GM04504 (cell line): ENCODE results near the gene SLC25A29.
"Not testable (repeated sequence)": the region's sequence is repeated elsewhere in the genome, so short reads cannot be mapped to it uniquely, and the experiment has no call there.

Experiments
- DNase-seq: peaks from one replicate; pipeline ENCODE4 v3.0.0-alpha.2; 2012; ENCODE audit warnings: low read depth

The SLC25A29 gene

DNA sequence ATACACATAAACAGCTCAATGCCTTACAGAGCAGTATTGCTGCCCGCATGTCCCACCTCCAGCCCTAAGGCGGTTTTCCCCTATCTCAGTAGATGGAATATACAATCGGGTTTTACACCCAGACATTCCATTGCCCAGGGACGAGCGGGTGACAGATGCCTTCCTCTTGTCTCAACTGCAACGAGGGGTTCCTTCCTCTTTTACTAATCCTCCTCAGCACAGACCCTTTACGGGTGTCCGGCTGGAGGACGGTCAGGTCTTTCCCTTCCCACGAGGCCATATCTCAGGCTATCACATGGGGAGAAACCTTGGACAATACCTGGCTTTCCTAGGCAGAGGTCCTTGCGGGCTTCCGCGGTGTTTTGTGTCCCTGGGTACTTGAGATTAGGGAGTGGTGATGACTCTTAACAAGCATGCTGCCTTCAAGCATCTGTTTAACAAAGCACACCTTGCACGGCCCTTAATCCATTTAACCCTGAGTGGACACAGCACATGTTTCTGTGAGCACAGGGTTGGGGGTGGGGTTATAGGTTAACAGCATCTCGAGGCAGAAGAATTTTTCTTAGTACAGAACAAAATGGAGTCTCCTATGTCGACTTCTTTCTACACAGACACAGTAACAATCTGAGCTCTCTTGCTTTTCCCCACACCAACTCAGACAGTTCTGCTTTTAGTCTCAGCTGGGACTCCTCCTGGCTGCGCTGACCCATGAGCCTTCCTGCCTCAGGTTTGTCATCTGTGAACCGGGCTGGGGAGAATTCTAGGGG is 6.0 kb upstream of the SLC25A29 start:
- not testable (repeated sequence) for DNase-seq

DNA sequence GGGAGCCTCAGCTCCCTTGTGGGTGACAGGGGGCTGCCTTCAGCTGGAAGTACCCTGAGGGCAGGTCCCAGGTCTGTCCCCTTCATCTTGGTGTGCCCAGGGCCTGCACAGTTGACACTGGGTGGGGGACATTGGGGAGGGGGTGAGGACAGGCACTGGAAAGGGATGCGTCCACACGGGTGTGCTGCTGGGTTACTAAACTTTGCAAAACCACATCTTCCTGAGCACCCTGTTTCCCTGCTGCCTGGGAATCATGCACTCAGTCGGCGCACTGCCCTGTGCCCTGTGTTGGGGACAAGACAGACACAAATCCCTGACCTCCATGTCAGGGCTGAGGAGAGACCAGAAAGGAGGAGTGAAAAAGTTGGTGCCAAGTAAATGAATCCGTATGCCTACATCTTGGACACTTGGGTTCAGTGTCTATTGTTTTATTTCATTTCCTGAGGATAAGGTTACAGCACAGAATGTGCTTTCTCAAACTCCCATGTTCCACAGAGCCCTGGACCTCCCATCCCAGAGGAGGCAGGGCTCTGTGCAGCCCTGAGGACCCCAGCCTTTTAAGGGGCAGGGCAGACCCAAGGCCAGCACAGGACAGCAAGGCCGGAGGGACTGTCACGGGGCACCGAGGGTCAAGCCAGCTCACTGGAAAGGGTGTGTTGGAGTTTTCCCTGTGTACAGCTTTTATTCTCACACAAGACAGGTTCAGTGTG is 2.9 kb upstream of the SLC25A29 start:
- no peak for DNase-seq

DNA sequence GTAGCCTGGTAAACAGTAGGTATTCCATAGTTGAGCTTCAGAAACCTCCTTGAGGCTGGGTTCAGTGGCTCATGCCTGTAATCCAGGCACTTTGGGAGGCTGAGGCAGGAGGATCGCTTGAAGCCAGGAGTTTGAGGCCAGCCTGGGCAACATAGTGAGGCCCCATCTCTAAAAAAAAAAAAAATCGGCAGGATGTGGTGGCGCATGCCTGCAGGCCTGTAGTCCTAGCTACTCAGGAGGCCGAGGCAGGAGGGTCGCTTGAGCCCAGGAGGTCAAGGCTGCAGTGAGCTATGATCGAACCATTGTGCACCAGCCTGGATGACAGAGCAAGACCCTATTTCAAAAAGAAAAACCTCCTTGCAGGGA is 2.2 kb upstream of the SLC25A29 start:
- DNase-seq = not testable (repeated sequence)

DNA sequence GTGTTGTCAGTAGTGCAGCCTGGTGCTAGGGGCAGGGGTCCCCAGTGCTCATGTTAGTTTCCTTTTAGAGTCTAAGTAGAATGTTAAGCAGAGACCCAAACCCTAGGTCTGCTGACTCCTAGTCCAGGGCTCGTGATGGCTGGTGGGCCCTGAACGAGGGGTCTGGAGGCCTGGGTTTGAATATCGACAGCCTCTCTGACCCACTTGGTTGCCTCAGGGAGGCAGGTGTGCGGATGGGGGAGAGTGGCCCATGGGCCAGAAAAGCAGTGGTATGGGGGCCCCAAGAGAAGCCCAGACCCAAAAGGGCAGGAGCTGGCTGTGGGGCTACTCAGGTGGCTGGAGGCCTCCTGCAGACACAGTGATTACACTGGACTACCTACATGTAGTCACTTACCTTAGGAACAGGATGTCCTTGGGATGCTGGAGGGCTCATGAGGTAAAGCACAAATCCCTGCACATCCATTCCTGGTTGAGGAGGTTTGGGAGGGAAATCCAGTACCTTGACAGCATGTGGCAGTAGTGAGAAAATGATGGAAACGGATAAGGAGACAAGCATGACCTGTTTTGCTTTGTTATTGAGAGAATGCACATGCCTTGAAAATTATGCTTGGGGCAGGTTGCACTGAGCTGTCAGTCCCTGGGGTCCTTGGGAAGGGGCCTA is 1.7 kb upstream of the SLC25A29 start:
- no peak for DNase-seq

DNA sequence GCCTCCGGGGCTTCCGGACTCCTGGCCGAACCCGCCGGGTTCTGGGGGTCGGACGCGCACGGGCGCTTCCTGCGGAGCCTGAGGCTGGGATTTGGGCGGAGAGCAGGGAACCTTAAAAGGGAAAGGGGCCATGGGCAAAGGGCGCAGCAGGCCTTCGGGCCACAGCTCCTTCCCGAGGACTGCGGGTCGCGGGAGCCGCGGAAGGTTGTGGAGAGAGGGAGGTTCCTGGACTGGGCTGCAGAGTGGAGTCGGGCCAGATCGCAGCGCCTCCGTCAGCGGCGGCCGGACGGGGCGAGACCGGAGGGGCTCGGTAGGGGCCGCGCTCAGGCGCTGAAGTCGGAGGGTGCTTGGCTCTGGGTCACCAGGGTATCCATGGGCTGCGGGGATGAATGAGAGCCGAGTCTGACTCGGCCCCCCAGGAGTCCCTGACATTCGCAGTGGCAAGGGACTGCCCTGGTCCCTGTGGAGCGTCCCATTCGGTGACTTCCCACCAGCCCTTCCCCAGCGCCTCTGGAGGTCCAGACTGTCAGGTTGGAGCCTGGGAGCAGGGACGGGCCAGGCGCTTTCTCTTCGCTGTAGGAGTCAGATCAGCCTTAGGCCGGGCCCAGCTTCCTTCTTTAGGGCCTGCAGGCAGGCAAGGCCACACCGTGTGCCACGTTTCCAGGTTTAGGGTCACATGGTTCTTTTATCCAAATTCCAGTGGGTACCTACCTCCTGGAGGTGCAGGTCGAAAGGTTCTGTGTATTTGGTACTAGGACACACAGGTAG is 938 bp upstream of the SLC25A29 start:
- no peak for DNase-seq

DNA sequence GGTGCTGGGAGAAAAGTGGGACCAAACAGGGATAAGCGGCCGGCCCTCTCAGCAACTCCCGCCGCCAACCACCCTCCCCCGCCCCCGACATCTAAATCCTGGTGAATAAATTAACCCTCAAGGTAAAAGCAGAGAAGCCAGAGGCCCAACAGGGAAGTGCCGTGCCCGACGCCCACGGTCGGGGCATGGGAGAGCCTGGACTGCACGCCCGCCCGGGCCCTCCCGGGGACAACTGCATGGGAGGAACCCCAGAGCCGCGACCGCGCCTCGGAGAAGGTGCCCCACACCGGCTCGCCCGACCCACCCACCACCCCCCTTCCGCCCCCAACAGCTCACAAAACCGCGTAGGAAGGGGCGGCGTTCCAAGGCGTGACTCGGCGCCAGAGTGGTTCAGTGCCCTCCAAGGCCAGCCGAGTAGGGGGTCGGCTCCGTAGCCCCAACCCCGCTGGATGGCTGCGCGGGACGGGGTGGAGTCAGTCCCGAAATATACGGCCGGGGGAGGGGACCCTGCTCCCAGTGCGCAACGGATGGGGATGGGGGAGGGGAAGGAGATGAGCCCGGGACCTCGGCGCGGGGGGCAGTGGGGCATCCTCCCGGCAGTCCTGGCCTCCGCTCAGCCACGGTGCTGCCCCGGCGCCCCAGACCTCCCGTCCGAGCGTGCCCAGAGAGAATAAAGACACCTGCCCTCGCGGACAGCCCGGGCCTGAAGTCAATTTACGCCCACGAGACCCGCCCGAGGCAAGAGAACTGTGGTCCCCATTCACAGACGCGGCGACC is 732 bp downstream of the SLC25A29 start:
- DNase-seq = no peak

DNA sequence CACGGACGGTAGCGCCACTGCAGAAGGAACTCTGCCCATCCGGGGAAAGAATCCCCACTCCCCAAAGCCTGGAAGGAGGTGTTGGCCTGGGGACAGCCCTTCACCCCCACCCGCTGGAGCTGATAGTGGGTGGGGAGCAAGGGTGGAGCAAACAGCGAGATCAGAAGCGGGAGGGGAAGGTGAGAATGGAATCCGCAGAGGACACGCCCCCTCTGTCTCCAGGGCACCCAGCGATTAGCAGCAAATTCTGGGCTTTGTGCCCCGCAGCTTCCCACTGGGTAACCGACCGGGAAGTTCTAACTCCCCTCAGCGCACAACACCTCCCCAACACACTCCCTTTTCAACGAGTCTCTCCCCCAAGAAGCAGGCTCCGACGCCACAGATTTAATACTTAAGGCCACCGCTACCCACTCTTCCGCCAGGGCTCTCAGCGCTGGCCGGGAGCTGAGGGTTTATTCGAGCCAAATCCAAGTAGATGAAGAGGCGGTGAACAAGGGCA is 1.4 kb downstream of the SLC25A29 start:
- DNase-seq = no peak

DNA sequence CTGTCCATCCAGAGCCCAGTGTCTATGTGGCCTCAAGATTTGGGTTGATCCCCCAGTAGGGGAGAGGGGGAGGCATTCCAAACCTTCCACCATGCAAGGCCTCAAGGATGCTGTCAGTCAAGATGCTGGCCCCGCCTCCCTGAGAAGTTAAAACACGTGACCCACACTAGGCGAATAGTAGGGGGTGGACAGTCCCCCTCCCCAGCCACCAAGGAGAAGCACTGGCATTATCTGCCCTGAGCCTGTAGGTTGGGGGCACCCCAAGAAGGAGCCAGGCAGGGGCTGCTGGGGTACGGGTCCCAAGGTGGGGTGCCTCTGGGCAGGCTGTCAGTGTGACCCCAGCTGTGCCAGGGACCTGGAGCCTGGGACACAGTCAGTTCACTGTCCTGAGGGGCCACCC is 2.3 kb downstream of the SLC25A29 start:
- DNase-seq = no peak

DNA sequence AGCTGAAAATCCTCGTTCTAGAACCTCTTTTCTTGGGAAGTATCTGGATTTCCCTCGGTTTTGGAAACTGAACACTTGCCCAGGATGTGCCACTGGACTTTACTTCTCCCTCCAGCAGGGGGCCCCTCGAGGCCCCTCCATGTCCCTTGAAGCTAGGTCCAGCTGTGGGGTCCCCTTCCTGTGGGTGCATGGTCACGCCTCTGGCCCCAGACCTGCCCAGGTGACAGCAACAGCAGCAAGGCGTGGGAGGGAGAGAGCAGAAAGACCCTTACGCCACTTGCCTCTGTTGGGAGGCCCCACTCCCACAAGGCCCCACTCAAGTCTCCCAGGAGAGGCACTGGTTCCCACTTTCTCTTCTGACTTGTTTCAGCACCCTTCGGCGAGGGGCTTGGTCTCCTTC is 3.1 kb downstream of the SLC25A29 start:
- no peak for DNase-seq

DNA sequence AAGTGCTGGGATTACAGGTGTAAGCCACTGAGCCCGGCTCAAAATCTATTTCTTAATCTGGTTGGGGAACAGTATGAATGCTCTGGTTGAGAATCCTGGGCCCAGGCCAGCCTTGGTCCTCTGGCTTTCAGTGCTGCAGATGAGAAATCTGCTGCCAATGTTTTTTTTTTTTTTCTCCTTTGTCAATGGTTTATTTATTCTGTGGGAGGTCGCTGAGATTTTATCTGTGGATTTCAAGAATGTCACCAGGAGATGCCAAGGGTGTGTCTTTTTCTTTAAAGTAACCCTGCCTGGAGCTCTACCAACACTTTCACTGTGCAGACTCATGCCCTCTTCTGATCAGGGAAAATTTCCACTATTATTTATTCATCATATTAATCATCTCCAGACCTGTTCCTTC is 3.6 kb downstream of the SLC25A29 start:
- no peak for DNase-seq

DNA sequence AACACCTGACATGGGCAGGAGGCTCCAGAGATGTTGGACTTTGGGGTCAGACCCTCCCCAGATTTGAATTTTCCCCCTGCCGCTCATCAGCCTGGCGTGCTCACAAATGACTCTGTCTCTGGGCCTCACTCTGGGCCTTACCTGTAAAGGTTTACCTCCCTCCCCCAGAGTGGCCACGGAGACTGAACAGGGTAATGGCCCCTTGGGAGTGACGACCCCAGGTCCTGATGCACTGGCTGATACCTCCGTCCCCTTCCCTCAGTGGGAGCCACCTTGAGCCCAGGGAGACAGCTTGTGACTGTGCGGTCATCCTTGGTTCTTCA is 7.0 kb downstream of the SLC25A29 start:
- no peak for DNase-seq

DNA sequence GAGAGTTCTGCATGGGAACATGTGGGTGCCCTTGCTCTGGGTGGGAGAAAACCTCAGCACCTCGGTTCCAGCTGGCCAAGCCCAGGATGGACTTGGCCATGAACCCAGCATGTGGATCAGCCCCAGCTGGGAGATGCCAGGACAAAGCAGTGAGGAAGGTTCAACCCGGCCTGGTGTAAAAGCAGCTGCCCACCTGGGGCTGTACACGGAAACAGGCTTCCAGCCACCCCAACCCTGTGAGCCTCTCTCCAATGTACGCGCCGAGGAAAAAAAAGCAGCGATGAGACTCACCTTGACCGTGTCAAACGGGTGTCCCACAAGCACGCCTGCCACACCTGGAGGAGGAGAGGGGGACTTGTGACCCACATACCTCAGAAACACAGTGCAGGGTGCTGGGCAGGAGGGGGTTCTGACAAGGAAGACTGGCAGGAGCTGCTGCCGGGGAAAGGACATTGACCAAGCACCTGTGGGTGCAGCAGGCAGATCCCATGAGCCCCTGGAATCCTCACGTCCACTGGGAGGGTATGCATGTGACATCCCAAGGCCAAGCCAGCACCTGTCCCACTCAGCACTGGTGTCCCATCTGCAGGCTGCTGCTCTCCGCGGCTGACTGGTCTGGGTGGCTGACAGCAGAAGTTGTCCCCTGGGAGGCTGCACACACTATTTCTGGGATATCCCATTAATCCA is 7.5 kb downstream of the SLC25A29 start:
- DNase-seq = no peak

DNA sequence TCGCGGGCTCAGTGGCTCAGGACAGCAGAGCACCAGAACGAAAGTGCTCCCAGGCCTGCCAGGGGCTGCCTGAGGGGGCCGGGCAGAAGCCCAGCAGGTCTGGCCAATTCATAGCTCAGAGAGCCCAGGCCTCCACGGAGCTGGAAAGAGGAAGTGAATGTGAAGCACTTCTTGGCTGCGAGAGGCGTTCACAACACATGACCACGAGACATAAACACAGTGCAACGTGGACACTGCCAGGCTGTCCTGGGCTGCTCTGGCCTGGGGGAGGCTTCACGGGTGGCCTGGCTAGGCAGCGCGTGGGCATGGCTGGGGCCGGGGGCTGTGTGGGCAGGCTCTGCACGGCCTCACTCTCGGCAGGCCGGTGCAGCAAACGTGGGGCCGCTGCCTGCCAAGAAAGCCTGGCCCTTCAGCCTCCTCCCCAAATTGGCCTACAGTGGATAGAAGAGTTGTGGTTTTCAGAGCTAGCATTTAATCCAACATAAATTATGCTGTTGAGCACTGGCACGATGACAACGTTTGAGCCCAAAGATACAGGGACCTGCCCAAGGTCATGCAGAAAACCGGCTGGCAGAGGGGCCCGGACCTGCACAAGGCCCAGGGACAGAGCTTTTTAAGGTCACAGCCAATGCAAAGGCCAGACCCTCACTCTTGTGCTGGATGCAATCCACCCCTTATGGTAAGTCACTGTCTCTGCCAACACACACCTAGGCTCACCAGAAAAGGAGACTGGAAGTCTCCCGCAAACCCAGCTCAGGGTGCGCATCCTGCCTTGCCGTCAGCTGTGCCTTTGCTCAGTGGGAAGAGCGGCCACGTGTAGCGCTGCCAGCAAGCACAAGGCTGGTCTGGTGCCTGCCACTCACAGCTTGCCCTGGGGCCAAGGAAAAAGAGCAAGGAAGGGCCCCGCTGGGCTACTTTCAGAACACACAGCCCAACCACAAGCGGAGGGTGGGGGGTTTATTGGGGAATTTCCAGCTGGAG is 8.6 kb downstream of the SLC25A29 start:
- peak; percentile 61 for DNase-seq

DNA sequence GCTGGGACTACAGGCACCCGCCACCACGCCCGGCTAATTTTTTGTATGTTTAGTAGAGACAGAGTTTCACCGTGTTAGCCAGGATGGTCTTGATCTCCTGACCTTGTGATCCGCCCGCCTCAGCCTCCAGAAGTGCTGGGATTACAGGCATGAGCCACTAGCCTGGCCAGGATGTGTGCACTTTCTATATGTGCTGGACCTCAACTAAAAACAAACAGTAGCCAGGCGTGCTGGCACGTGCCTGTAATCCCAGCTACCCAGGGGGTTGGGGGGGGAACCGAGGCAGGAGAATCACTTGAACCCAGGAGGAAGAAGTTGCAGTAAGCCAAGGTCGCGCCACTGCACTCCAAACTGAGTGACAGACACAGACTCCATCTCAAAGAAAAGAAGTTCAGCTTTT is 9.5 kb downstream of the SLC25A29 start:
- not testable (repeated sequence) for DNase-seq

DNA sequence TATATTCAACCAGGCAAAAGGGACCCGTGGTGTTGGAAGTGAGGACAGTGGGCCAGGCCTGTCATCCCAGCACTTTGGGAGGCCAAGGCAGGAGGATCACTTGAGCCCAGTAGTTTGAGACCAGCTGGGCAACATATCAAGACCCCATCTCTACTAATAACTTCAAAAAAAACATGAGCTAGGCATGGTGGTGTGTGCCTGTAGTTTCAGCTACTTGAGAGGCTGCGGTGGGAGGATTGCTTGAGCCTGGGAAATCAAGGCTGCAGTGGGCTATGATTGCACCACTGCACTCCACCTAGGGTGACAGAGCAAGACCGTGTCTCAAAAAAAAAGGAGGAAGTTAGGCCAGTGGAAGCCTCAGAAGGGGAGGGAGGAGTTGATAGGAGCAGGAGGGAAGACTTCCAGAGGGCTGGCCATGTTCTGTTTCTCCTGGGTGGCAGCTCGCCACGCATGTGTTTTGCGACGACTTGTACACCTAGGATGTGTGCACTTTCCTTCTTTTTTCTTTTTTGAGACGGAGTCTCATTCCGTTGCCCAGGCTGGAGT is 10.1 kb downstream of the SLC25A29 start:
- no peak for DNase-seq

DNA sequence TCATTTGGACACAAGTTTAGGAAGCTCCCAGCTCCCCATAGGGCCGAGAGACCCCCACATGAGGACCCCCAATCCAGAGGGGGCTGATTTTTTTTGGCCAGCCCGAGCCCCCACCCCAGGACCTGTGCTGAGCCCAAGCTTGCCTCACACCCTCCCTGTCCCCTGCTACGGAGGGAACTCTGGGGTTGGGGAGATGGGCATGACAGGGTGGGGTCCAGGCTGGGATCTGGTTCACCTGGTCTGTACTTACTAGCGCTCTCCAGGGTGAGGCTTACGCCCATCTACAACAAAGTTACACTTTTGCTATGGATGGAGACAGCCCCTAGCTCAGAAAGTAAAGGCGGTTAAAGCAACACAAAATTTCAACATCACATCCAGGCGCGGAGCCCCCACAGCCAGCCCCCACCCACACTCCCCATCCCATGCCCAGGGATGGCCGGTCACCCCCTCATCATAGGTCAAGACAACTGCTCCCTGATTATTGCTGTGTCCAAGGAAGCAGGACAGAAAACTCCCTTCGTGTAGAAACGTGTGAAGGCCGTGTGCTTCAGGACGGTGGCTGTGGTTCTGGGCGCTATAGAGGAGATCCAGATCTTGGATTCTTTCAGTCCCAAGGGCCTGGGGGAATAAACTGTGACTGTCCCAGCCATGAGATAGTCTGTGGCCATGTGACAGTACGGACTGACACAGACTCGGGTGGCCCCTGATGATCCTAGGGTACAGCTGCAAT is 10.7 kb downstream of the SLC25A29 start:
- no peak for DNase-seq

DNA sequence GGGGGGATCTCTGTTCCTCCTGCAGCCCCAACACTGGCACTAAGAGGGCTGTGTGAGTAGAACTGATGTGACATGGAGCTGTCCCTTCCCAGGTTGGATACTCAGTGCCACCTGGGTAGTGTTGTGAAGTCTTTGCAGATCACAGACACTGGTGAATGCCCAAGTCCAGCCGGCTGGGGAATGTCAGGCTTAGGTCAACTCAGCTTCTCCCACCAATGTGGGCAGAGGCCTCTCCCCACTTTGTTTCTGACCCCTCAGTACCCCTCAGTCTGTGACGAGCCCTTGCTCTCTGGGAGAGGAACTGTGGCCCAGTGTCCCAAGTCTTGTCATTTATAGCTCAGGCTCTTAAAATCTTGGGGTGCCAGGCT is 11.3 kb downstream of the SLC25A29 start:
- DNase-seq = no peak

DNA sequence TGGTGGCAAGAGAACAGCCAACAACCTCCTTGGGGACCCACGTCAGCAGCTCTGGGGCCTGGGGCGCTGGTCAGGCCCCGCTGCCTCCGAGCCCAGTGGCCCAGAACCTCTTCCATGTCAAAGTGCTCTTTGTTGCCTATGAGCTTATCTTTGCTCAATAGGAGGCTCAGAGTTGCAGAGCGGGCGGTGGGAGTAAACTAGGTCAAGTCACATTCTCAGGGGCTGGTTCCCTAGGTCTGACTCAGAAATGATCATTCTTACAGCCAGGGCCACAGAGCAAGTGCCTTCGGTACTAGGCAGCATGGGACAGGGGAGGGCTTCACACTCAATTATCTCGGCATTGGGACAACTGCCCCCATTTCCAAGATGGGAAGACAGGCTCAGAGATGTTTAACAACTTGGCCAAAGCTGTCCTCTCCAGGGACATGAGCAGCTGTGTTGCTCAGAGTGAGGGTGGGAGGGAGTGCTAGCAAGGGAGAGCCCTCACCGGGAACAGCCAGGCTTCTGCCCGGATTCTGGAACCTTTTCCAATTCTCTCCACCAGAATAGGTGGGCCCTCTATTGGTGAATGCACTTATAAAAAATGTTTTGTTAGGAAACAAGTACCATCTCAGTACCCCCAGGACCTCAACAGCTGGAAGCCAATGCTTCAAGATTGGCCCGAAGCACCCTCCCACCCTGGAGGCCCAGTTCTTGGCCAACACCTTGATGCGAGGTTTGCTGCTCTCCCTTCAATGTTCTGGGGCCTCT is 11.9 kb downstream of the SLC25A29 start:
- DNase-seq = no peak
